ENCODE results near the gene TBXA2R. TPM values are rescaled to one million over a fixed set of nuclear protein-coding genes. Genes with fewer than 3 reads are reported as not detected.

Gene TBXA2R
- total and polyA plus RNA-seq, 4 donors: 1.7 to 6.0 (median 5.4) TPM

DNA sequence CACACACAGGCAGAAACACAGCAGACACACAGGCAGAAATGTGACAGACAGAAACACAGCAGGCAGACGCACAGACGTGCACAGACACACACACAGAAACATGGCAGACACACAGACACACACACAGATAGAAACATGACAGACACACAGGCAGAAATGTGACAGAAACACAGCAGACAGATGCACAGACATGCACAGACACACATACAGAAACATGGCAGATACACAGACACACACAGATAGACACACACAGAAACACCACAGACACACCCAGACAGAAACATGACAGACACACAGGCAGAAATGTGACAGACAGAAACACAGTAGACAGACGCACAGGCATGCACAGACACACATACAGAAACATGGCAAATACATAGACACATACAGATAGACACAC lies 1.3 kb downstream of the TBXA2R start:
- Histone ChIP-seq H3K4me3 (ENCODE audit: low read depth in 1 of 3, low read length in 3 of 3) (peak overlapping the region in 2 of 3 donors; percentile 16 to 55), H3K4me1 (ENCODE audit: control insufficient read depth in 4 of 4, insufficient read depth in 4 of 4, low read length in 3 of 4) (peaks cover 0 to 8% (median 4%) of the 10 kb centered on the region in 4 donors), H3K27ac (ENCODE audit: low read depth in 1 of 2, low read length in 2 of 2) (peak overlapping the region in 1 of 2 donors; percentile 63), H3K9ac (ENCODE audit: low read depth in 1 of 2, low read length in 2 of 2) (no peak overlapping the region), H3K36me3 (ENCODE audit: control insufficient read depth in 4 of 4, insufficient read depth in 3 of 4, low read depth in 1 of 4, low read length in 3 of 4) (peaks cover 0 to 1% (median 0%) of the 10 kb centered on the region in 4 donors), H3K9me3 (ENCODE audit: control insufficient read depth in 4 of 4, low read length in 3 of 4) (no peaks in the 10 kb centered on the region), H3K27me3 (ENCODE audit: control insufficient read depth in 4 of 4, insufficient read depth in 4 of 4, low read length in 3 of 4) (no peaks in the 10 kb centered on the region)
- TF ChIP-seq, protein P1, sequence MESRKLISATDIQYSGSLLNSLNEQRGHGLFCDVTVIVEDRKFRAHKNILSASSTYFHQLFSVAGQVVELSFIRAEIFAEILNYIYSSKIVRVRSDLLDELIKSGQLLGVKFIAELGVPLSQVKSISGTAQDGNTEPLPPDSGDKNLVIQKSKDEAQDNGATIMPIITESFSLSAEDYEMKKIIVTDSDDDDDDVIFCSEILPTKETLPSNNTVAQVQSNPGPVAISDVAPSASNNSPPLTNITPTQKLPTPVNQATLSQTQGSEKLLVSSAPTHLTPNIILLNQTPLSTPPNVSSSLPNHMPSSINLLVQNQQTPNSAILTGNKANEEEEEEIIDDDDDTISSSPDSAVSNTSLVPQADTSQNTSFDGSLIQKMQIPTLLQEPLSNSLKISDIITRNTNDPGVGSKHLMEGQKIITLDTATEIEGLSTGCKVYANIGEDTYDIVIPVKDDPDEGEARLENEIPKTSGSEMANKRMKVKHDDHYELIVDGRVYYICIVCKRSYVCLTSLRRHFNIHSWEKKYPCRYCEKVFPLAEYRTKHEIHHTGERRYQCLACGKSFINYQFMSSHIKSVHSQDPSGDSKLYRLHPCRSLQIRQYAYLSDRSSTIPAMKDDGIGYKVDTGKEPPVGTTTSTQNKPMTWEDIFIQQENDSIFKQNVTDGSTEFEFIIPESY (IDR thresholded peaks at IDR 0.05): no peak
- TF ChIP-seq FOXA1 (IDR thresholded peaks at IDR 0.05): no peak
- DNase-seq (ENCODE audit: low spot score): no peak
- 74% methylated on average over 3 of the region's 3 CpGs for WGBS

DNA sequence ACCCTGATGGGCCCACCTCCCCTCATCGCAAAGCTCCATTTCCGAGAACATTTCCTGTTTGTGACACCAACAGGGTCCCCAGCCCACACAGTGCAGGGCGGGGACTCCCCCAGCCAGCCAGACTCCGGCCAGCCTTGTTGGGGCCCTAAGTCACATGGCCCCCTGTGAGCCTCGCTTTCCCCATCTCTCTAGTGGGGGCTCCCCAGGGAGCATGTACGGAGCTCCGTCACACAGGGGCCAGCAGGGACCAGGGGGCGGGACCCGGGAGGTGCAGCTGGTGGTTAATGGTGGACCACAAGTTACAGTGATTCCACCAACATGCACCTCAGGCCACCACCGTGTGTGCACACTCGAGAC lies 1.7 kb downstream of the TBXA2R start:
- no peak for DNase-seq (ENCODE audit: low spot score)
- Histone ChIP-seq H3K9ac (ENCODE audit: low read depth in 1 of 2, low read length in 2 of 2) (no peak overlapping the region), H3K9me3 (ENCODE audit: control insufficient read depth in 4 of 4, low read length in 3 of 4) (no peaks in the 10 kb centered on the region), H3K27me3 (ENCODE audit: control insufficient read depth in 4 of 4, insufficient read depth in 4 of 4, low read length in 3 of 4) (no peaks in the 10 kb centered on the region), H3K36me3 (ENCODE audit: control insufficient read depth in 4 of 4, insufficient read depth in 3 of 4, low read depth in 1 of 4, low read length in 3 of 4) (no peaks in the 10 kb centered on the region), H3K4me3 (ENCODE audit: low read depth in 1 of 3, low read length in 3 of 3) (peak overlapping the region in 2 of 3 donors; percentile 3 to 16), H3K27ac (ENCODE audit: low read depth in 1 of 2, low read length in 2 of 2) (peak overlapping the region; percentile 55 to 63), H3K4me1 (ENCODE audit: control insufficient read depth in 4 of 4, insufficient read depth in 4 of 4, low read length in 3 of 4) (peaks cover 0 to 8% (median 4%) of the 10 kb centered on the region in 4 donors)
- WGBS: 66% methylated on average over 11 of the region's 11 CpGs
- no peak for TF ChIP-seq FOXA1 (IDR thresholded peaks at IDR 0.05)
- TF ChIP-seq, protein P1 (IDR thresholded peaks at IDR 0.05): no peak
- no peak for TF ChIP-seq RXRA (IDR thresholded peaks at IDR 0.05)

DNA sequence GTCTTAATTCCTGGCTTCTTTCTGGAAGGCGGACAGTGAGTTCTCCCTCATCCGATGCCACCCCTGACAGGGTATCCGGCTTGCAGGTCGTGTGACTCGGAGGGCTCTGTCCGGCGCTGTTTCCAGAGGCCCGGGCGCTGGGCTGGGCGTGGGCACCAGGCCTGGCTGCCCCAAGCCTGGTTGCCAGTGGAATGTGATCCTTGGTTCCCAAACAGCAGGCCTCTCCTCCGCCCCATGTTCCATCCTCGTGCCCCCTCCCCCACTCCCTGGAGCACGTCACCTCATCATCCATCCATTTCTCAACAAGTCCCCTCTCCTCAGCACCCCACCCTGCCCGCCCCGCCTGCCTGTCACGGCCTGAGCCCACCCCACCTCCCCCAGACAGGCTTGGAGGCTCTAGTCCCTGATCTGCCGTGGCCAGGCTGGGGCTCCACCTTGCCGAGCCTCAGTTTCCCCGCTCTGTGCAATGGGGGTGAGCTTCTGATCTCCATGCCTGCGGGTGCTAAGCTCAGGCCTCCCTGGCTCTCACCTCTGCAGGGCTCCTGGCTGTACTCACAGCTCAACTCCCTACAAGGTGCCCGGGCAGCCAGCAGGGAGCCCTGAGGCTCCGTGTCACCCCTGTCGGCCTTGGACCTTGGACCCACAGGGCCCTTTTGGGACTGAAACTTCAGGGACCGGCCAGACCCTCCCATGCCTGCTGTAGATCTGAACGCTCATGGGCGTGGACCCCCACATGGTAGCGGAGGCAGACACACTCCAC lies 2.3 kb downstream of the TBXA2R start:
- Histone ChIP-seq H3K9me3 (ENCODE audit: control insufficient read depth in 4 of 4, low read length in 3 of 4) (no peaks in the 10 kb centered on the region), H3K9ac (ENCODE audit: low read depth in 1 of 2, low read length in 2 of 2) (no peak overlapping the region), H3K36me3 (ENCODE audit: control insufficient read depth in 4 of 4, insufficient read depth in 3 of 4, low read depth in 1 of 4, low read length in 3 of 4) (no peaks in the 10 kb centered on the region), H3K27ac (ENCODE audit: low read depth in 1 of 2, low read length in 2 of 2) (peak overlapping the region; percentile 55 to 63), H3K4me1 (ENCODE audit: control insufficient read depth in 4 of 4, insufficient read depth in 4 of 4, low read length in 3 of 4) (peaks cover 0 to 8% (median 4%) of the 10 kb centered on the region in 4 donors), H3K4me3 (ENCODE audit: low read depth in 1 of 3, low read length in 3 of 3) (peak overlapping the region in 1 of 3 donors; percentile 3), H3K27me3 (ENCODE audit: control insufficient read depth in 4 of 4, insufficient read depth in 4 of 4, low read length in 3 of 4) (no peaks in the 10 kb centered on the region)
- no peak for DNase-seq (ENCODE audit: low spot score)
- no peak for TF ChIP-seq NR2F2 (IDR thresholded peaks at IDR 0.05)
- 73% methylated on average over 27 of the region's 27 CpGs for WGBS

DNA sequence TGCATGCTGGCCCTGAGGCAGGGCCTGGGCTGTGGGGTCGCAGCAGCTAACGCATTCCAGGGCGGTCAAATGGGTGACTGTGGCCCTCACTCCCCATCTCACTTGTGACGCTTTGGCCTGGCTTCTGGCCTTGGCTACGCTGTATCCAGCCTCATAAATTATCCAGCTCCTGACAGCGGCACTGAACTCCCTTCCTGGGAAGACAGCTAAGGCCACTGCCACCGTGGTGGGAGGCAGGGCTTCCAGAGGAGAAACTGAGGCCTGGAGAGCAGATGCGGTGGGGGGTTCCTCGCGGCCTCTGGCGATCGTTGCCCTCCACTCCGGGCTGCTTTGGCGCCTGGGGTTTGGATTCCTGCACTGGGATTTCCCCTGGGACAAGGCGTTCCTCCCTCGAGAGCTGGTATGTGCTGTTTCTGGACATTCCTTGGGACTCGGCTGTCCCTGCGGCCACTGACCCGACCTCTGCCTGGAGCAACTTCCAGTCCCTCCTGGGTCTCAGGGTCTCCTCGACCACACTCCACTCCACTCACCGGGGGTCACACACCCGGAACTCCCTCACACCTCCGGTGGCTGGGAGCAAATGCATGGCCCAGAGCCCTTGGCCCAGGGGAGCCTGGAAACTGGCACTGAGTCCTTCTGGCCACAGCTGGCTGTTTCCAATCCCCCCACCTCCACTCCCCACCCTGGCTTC lies 3.4 kb downstream of the TBXA2R start:
- Histone ChIP-seq H3K4me1 (ENCODE audit: control insufficient read depth in 4 of 4, insufficient read depth in 4 of 4, low read length in 3 of 4) (peaks cover 0 to 8% (median 3%) of the 10 kb centered on the region in 4 donors), H3K9me3 (ENCODE audit: control insufficient read depth in 4 of 4, low read length in 3 of 4) (no peaks in the 10 kb centered on the region), H3K27ac (ENCODE audit: low read depth in 1 of 2, low read length in 2 of 2) (peak overlapping the region; percentile 46 to 51), H3K9ac (ENCODE audit: low read depth in 1 of 2, low read length in 2 of 2) (no peak overlapping the region), H3K4me3 (ENCODE audit: low read depth in 1 of 3, low read length in 3 of 3) (no peak overlapping the region), H3K27me3 (ENCODE audit: control insufficient read depth in 4 of 4, insufficient read depth in 4 of 4, low read length in 3 of 4) (no peaks in the 10 kb centered on the region), H3K36me3 (ENCODE audit: control insufficient read depth in 4 of 4, insufficient read depth in 3 of 4, low read depth in 1 of 4, low read length in 3 of 4) (no peaks in the 10 kb centered on the region)
- DNase-seq (ENCODE audit: low spot score): no peak
- 73% methylated on average over 23 of the region's 23 CpGs for WGBS
- peak; percentile 79 for TF ChIP-seq SP1 (IDR thresholded peaks at IDR 0.05)
- no peak for TF ChIP-seq FOXA1 (IDR thresholded peaks at IDR 0.05)
- TF ChIP-seq FOXA2 (IDR thresholded peaks at IDR 0.05): no peak
- no peak for TF ChIP-seq RAD21 (IDR thresholded peaks at IDR 0.05)
- TF ChIP-seq YY1 (IDR thresholded peaks at IDR 0.05): no peak
- TF ChIP-seq NR2F2 (IDR thresholded peaks at IDR 0.05): peak; percentile 96
- no peak for TF ChIP-seq JUND (IDR thresholded peaks at IDR 0.05)
- no peak for TF ChIP-seq TAF1 (conservative IDR thresholded peaks at IDR 0.05)
- peak; percentile 89 to 92 for TF ChIP-seq RXRA (IDR thresholded peaks at IDR 0.05)
- TF ChIP-seq, protein P2, sequence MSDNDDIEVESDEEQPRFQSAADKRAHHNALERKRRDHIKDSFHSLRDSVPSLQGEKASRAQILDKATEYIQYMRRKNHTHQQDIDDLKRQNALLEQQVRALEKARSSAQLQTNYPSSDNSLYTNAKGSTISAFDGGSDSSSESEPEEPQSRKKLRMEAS (IDR thresholded peaks at IDR 0.05): no peak

Measured in liver (tissue), 9 donors.